ENCODE results near the gene KCTD8. TPM values are rescaled to one million over a fixed set of nuclear protein-coding genes. Genes with fewer than 3 reads are reported as not detected.

The KCTD8 gene
- total RNA-seq, 1 donor from 2014 or later = 0.68 TPM

- Mint-ChIP-seq H3K27ac (ENCODE audit: unreplicated experiment) (no peak overlapping the region), H3K9me3 (ENCODE audit: unreplicated experiment) (no peaks in the 10 kb centered on the region), H3K4me1 (ENCODE audit: low read depth, unreplicated experiment) (peaks cover 2% of the 10 kb centered on the region), H3K4me3 (ENCODE audit: unreplicated experiment) (no peak overlapping the region), H3K27me3 (ENCODE audit: low read depth, unreplicated experiment) (no peaks in the 10 kb centered on the region), H3K36me3 (ENCODE audit: low read depth, unreplicated experiment) (no peaks in the 10 kb centered on the region)
- Histone ChIP-seq H2AFZ (ENCODE audit: low read depth, low read length) (no peak overlapping the region), H3K36me3 (ENCODE audit: insufficient read depth, low read length) (no peaks in the 10 kb centered on the region), H4K20me1 (ENCODE audit: insufficient read depth, low read length) (no peaks in the 10 kb centered on the region), H3K9ac (ENCODE audit: low read length) (no peak overlapping the region), H3K9me3 (ENCODE audit: insufficient read depth, low read depth, low read length) (no peaks in the 10 kb centered on the region), H3K4me2 (ENCODE audit: low read length) (no peak overlapping the region), H3K4me3 (ENCODE audit: insufficient read depth, low read depth, low read length) (no peak overlapping the region), H3K4me1 (ENCODE audit: insufficient read depth, low read length) (no peaks in the 10 kb centered on the region), H3K27me3 (ENCODE audit: insufficient read depth, low read length) (no peaks in the 10 kb centered on the region), H3K79me2 (ENCODE audit: insufficient read depth, low read length) (no peaks in the 10 kb centered on the region), H3K27ac (ENCODE audit: low read depth, low read length) (no peak overlapping the region)
- no peak for FAIRE-seq
- TF ChIP-seq EZH2 (IDR thresholded peaks at IDR 0.05; ENCODE audit: insufficient read depth, low read length) = no peak
- TF ChIP-seq CTCF (IDR thresholded peaks at IDR 0.05; ENCODE audit: insufficient read depth, low read depth, low read length) = no peak
- DNase-seq (ENCODE audit: low read depth) = peak; percentile 30
Observed at GRCh38 chr4:44165938-44166337, 282.7 kb downstream of the KCTD8 start.

GRCh38 chr4:44162538-44163270 is 285.9 kb downstream of the KCTD8 start:
- no peaks in the 10 kb centered on the region for H3K27me3 Mint-ChIP-seq (ENCODE audit: low read depth, unreplicated experiment)
- H3K27ac Mint-ChIP-seq (ENCODE audit: unreplicated experiment) = no peak overlapping the region
- no peak for TF ChIP-seq CTCF (IDR thresholded peaks at IDR 0.05; ENCODE audit: insufficient read depth, low read depth, low read length)
- TF ChIP-seq EZH2 (IDR thresholded peaks at IDR 0.05; ENCODE audit: insufficient read depth, low read length) = no peak
- H3K4me3 Mint-ChIP-seq (ENCODE audit: unreplicated experiment) = no peak overlapping the region
- DNase-seq (ENCODE audit: low read depth) (peak; percentile 12), FAIRE-seq (no peak)
- H3K36me3 Mint-ChIP-seq (ENCODE audit: low read depth, unreplicated experiment) = no peaks in the 10 kb centered on the region
- Histone ChIP-seq H3K4me2 (ENCODE audit: low read length) (peak overlapping the region; percentile 10), H3K9me3 (ENCODE audit: insufficient read depth, low read depth, low read length) (no peaks in the 10 kb centered on the region), H3K27ac (ENCODE audit: low read depth, low read length) (no peak overlapping the region), H3K4me3 (ENCODE audit: insufficient read depth, low read depth, low read length) (no peak overlapping the region), H4K20me1 (ENCODE audit: insufficient read depth, low read length) (no peaks in the 10 kb centered on the region), H3K36me3 (ENCODE audit: insufficient read depth, low read length) (no peaks in the 10 kb centered on the region), H3K27me3 (ENCODE audit: insufficient read depth, low read length) (no peaks in the 10 kb centered on the region), H3K4me1 (ENCODE audit: insufficient read depth, low read length) (peaks cover 7% of the 10 kb centered on the region), H3K9ac (ENCODE audit: low read length) (no peak overlapping the region), H2AFZ (ENCODE audit: low read depth, low read length) (no peak overlapping the region), H3K79me2 (ENCODE audit: insufficient read depth, low read length) (no peaks in the 10 kb centered on the region)
- no peaks in the 10 kb centered on the region for H3K9me3 Mint-ChIP-seq (ENCODE audit: unreplicated experiment)
- H3K4me1 Mint-ChIP-seq (ENCODE audit: low read depth, unreplicated experiment) = peaks cover 10% of the 10 kb centered on the region

GRCh38 chr4:44161756-44162155 is 286.9 kb downstream of the KCTD8 start:
- Histone ChIP-seq H3K4me3 (ENCODE audit: insufficient read depth, low read depth, low read length) (no peak overlapping the region), H2AFZ (ENCODE audit: low read depth, low read length) (no peak overlapping the region), H4K20me1 (ENCODE audit: insufficient read depth, low read length) (no peaks in the 10 kb centered on the region), H3K27ac (ENCODE audit: low read depth, low read length) (no peak overlapping the region), H3K9ac (ENCODE audit: low read length) (no peak overlapping the region), H3K27me3 (ENCODE audit: insufficient read depth, low read length) (no peaks in the 10 kb centered on the region), H3K9me3 (ENCODE audit: insufficient read depth, low read depth, low read length) (no peaks in the 10 kb centered on the region), H3K4me1 (ENCODE audit: insufficient read depth, low read length) (peaks cover 12% of the 10 kb centered on the region), H3K79me2 (ENCODE audit: insufficient read depth, low read length) (no peaks in the 10 kb centered on the region), H3K36me3 (ENCODE audit: insufficient read depth, low read length) (no peaks in the 10 kb centered on the region), H3K4me2 (ENCODE audit: low read length) (no peak overlapping the region)
- Mint-ChIP-seq H3K27ac (ENCODE audit: unreplicated experiment) (no peak overlapping the region), H3K36me3 (ENCODE audit: low read depth, unreplicated experiment) (no peaks in the 10 kb centered on the region), H3K4me3 (ENCODE audit: unreplicated experiment) (no peak overlapping the region), H3K9me3 (ENCODE audit: unreplicated experiment) (no peaks in the 10 kb centered on the region), H3K27me3 (ENCODE audit: low read depth, unreplicated experiment) (no peaks in the 10 kb centered on the region), H3K4me1 (ENCODE audit: low read depth, unreplicated experiment) (peaks cover 14% of the 10 kb centered on the region)
- TF ChIP-seq EZH2 (IDR thresholded peaks at IDR 0.05; ENCODE audit: insufficient read depth, low read length) = no peak
- TF ChIP-seq CTCF (IDR thresholded peaks at IDR 0.05; ENCODE audit: insufficient read depth, low read depth, low read length) = no peak
- DNase-seq (ENCODE audit: low read depth) (no peak), FAIRE-seq (no peak)
